Loucy (cell line): ENCODE results near the gene MICAL2.

Source experiments
- H2AFZ ChIP-seq: fragments of 200-600 bp; sonication (generic); 2 replicates; pipeline ENCODE4 v1.6.0; 2016; ENCODE audit warnings: antibody characterized with exemption, mild to moderate bottlenecking, low read length, moderate library complexity
- H3F3A ChIP-seq: fragments of 200-600 bp; 2 replicates; pipeline ENCODE4 v1.6.0; 2016; ENCODE audit warnings: antibody characterized with exemption, low read depth, mild to moderate bottlenecking
- H3K27me3 ChIP-seq: fragments of 200-600 bp; sonication (generic); 2 replicates; pipeline ENCODE4 v1.6.1; 2014; ENCODE audit warnings: low read length, mild to moderate bottlenecking; ENCODE audit not compliant: insufficient read depth, poor library complexity, severe bottlenecking
- H3K36me3 ChIP-seq: fragments of 200-600 bp; sonication (generic); 2 replicates; pipeline ENCODE4 v1.6.1; 2016; ENCODE audit warnings: low read length; ENCODE audit not compliant: insufficient read depth
- H3K4me1 ChIP-seq: fragments of 200-600 bp; sonication (generic); 2 replicates; pipeline ENCODE4 v1.5.1; 2014; ENCODE audit warnings: low read length, mild to moderate bottlenecking; ENCODE audit not compliant: insufficient read depth, poor library complexity, severe bottlenecking
- H3K4me2 ChIP-seq: fragments of 200-600 bp; sonication (generic); 2 replicates; pipeline ENCODE4 v1.6.0; 2014; ENCODE audit warnings: antibody characterized with exemption, low read length, low read depth, mild to moderate bottlenecking; ENCODE audit not compliant: poor library complexity, severe bottlenecking
- H3K4me3 ChIP-seq: fragments of 200-600 bp; sonication (generic); 2 replicates; pipeline ENCODE4 v1.5.1; 2014; ENCODE audit warnings: low read length, mild to moderate bottlenecking, mixed read lengths; ENCODE audit not compliant: poor library complexity, severe bottlenecking
- H3K79me2 ChIP-seq: fragments of 200-600 bp; sonication (generic); 2 replicates; pipeline ENCODE4 v1.6.1; 2014; ENCODE audit warnings: low read length; ENCODE audit not compliant: insufficient read depth
- H3K9ac ChIP-seq: fragments of 200-600 bp; sonication (generic); 2 replicates; pipeline ENCODE4 v1.6.0; 2014; ENCODE audit warnings: mild to moderate bottlenecking, low read depth, low read length, moderate library complexity; ENCODE audit not compliant: poor library complexity, severe bottlenecking
- H3K9me2 ChIP-seq: fragments of 200-600 bp; sonication (generic); replicated peaks from 2 replicates; pipeline ENCODE4 v1.6.1; 2016; ENCODE audit warnings: low read depth, low read length, mixed read lengths
- H3K9me3 ChIP-seq: fragments of 200-600 bp; sonication (generic); 2 replicates; pipeline ENCODE4 v1.6.1; 2014; ENCODE audit warnings: mild to moderate bottlenecking, antibody characterized with exemption, low read length, low read depth; ENCODE audit not compliant: insufficient read depth
- H4K20me1 ChIP-seq: fragments of 200-600 bp; sonication (generic); 2 replicates; pipeline ENCODE4 v1.6.0; 2014; ENCODE audit warnings: antibody characterized with exemption, low read length, mild to moderate bottlenecking; ENCODE audit not compliant: insufficient read depth, poor library complexity, severe bottlenecking
- CTCF ChIP-seq: fragments of 200-600 bp; sonication (generic); conservative IDR thresholded peaks from 2 replicates; pipeline ENCODE4 v1.5.1; 2014; ENCODE audit warnings: mild to moderate bottlenecking, antibody characterized with exemption, low read length
- EZH2phosphoT487 ChIP-seq: fragments of 200-600 bp; IDR thresholded peaks from 2 replicates; pipeline ENCODE4 v1.6.1; 2018; ENCODE audit warnings: antibody characterized with exemption, mild to moderate bottlenecking, moderate library complexity, borderline replicate concordance

MICAL2 gene

GRCh38 chr11:12192794-12193514, 82.6 kb downstream of the MICAL2 start:
- no peak overlapping the region for H3K4me3 ChIP-seq
- H3K9ac ChIP-seq = no peak overlapping the region
- H3K79me2 ChIP-seq = peaks cover 12% of the 10 kb centered on the region
- no peaks in the 10 kb centered on the region for H3K27me3 ChIP-seq
- H3F3A ChIP-seq = no peaks in the 10 kb centered on the region
- no peak for TF ChIP-seq EZH2phosphoT487
- TF ChIP-seq CTCF = no peak
- no peak overlapping the region for H3K4me2 ChIP-seq
- H2AFZ ChIP-seq = no peak overlapping the region
- no peaks in the 10 kb centered on the region for H4K20me1 ChIP-seq
- no peaks in the 10 kb centered on the region for H3K9me2 ChIP-seq
- no peaks in the 10 kb centered on the region for H3K9me3 ChIP-seq
- H3K4me1 ChIP-seq = peaks cover 40% of the 10 kb centered on the region
- H3K36me3 ChIP-seq = no peaks in the 10 kb centered on the region

GRCh38 chr11:12193515-12194336, 83.3 kb downstream of the MICAL2 start:
- Histone ChIP-seq H3K4me3 (no peak overlapping the region), H3K79me2 (peaks cover 12% of the 10 kb centered on the region), H3F3A (no peaks in the 10 kb centered on the region), H3K4me1 (peaks cover 47% of the 10 kb centered on the region), H2AFZ (no peak overlapping the region), H3K9ac (no peak overlapping the region), H3K9me3 (no peaks in the 10 kb centered on the region), H4K20me1 (no peaks in the 10 kb centered on the region), H3K27me3 (no peaks in the 10 kb centered on the region), H3K9me2 (no peaks in the 10 kb centered on the region), H3K4me2 (no peak overlapping the region), H3K36me3 (no peaks in the 10 kb centered on the region)
- TF ChIP-seq CTCF (no peak), EZH2phosphoT487 (no peak)

- TF ChIP-seq CTCF = no peak
- no peak for TF ChIP-seq EZH2phosphoT487
These were observed 85.4 kb downstream of the MICAL2 start for GRCh38 chr11:12195768-12196167.

More at GRCh38 chr11:12195768-12196167, 85.4 kb downstream of the MICAL2 start:
- peak overlapping the region; percentile 81 for H3K9ac ChIP-seq
- H3K27me3 ChIP-seq = no peaks in the 10 kb centered on the region
- no peaks in the 10 kb centered on the region for H3F3A ChIP-seq
- no peaks in the 10 kb centered on the region for H3K9me3 ChIP-seq
- no peaks in the 10 kb centered on the region for H4K20me1 ChIP-seq
- peak overlapping the region; percentile 73 for H3K4me3 ChIP-seq
- H3K9me2 ChIP-seq = no peaks in the 10 kb centered on the region
- H3K79me2 ChIP-seq = peaks cover 12% of the 10 kb centered on the region
- peak overlapping the region; percentile 82 for H3K4me2 ChIP-seq
- no peaks in the 10 kb centered on the region for H3K36me3 ChIP-seq
- H3K4me1 ChIP-seq = peaks cover 62% of the 10 kb centered on the region
- no peak overlapping the region for H2AFZ ChIP-seq
